ENCODE measurements around the gene USP33. TPM values are rescaled to one million over a fixed set of nuclear protein-coding genes. Genes with fewer than 3 reads are reported as not detected.
A peak's percentile ranks its signal among the peaks of the same experiment; 100 is the strongest.

The USP33 gene
- polyA plus RNA-seq, 2 of the 4 experiments (the other 2 are of a cell fraction): 22.9 to 49.5 TPM

DNA sequence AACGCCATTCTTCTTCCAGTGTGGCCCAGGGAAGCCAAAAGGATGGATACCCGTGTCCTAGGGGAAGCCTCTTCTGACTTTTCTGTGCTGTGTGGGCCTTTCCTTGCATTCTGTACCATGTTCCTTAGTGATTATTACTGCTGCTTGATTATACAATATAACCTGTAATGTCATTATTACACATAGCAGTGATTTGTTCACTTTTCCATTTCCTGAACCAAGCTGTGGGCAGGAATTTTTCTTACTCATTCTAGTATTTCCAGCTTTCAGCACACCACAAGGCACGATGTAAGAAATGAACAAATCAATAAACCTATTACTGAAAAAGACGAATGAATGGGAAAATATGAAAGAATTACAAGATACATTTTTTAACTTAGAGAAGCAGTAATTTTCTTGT, 8.4 kb upstream of the USP33 start (continued):
- TF ChIP-seq, protein P1, sequence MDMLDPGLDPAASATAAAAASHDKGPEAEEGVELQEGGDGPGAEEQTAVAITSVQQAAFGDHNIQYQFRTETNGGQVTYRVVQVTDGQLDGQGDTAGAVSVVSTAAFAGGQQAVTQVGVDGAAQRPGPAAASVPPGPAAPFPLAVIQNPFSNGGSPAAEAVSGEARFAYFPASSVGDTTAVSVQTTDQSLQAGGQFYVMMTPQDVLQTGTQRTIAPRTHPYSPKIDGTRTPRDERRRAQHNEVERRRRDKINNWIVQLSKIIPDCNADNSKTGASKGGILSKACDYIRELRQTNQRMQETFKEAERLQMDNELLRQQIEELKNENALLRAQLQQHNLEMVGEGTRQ (IDR thresholded peaks at IDR 0.05): no peak
- no peak for TF ChIP-seq HOXA7 (CRISPR knock-in tag; IDR thresholded peaks at IDR 0.05)
- no peak for TF ChIP-seq BHLHE40 (IDR thresholded peaks at IDR 0.05; ENCODE audit: low read depth, low read length)
- no peak for TF ChIP-seq FOSL2 (IDR thresholded peaks at IDR 0.05)
- TF ChIP-seq FOSL2 (CRISPR knock-in tag; IDR thresholded peaks at IDR 0.05): no peak

DNA sequence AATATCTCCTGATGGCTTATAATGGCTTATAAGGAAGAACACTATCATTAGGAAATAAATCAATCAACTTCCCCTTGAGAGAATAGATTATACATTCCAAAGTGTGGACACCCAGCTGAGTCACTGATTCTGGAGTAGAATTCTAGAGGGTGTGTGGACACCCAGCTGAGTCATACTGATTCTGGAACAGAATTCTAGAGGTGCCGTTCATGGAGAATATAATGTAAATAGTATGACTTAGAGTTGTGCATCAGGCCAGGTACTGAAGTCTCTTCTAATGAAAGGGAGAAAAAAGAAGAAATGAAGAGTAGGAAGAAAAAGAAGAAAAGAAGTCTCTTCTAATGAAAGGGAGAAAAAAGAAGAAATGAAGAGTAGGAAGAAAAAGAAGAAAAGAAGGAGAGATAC, 2.4 kb upstream of the USP33 start:
- no peak for TF ChIP-seq FOSL2 (IDR thresholded peaks at IDR 0.05)
- TF ChIP-seq FOSL2 (CRISPR knock-in tag; IDR thresholded peaks at IDR 0.05): peak; percentile 87
- TF ChIP-seq, protein P1 (IDR thresholded peaks at IDR 0.05): no peak
- FAIRE-seq (no peak), ATAC-seq (no peak), DNase-seq (ENCODE audit: low read depth in 1 of 2, low spot score in 1 of 2) (peak in 1 of 2 experiments; percentile 68)
- Histone ChIP-seq H3K9me3 (no peaks in the 10 kb centered on the region), H3K4me2 (peak overlapping the region; percentile 25), H3K4me1 (peaks cover 21% of the 10 kb centered on the region; the same call in 2 of the 3 replicates), H3K27ac (peak overlapping the region; percentile 5 to 65; a peak in 3 of 6 replicates), H3K4me3 (no peak overlapping the region)
- ChIA-PET CTCF (no interaction called here), POLR2A (no interaction called here)
- 0% methylated on average over 1 of the region's 1 CpG for WGBS (ENCODE audit: missing lambda C conversion rate)

DNA sequence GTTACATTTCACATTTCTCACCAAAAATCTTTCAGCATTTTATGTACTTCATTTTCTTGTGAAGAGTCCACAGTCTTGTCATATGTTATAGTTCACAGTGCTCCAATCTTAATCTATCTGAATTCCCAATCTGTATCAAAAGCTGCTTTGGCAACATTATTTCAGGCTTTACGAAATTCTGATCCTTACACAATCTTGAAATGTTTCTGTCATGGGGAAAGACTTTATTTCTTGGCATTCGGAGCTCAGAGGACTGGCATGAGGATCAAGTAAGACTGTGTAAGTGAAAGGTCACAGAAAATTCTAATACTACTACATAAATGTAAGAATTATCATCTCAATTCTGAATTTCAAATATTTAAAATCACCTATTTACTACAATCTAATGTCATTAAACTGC, 2.0 kb downstream of the USP33 start:
- POLR2A ChIA-PET: interaction anchor here (0.9 kb wide), 1 partner anchor 22 kb away, joined by 8 read pairs; the partner anchor contains the start of gene MIGA1
- peaks cover 28% of the 10 kb centered on the region for H3K4me1 ChIP-seq
- 70% methylated on average over 2 of the region's 2 CpGs for WGBS (ENCODE audit: missing lambda C conversion rate)
- FAIRE-seq (no peak), ATAC-seq (no peak), DNase-seq (ENCODE audit: low read depth in 1 of 2, low spot score in 1 of 2) (no peak)
- CTCF ChIA-PET: no interaction called here
- no peak overlapping the region for H3K4me3 ChIP-seq
- peak overlapping the region; percentile 88 for H3K4me2 ChIP-seq
- no peaks in the 10 kb centered on the region for H3K9me3 ChIP-seq
- no peak overlapping the region for H3K27ac ChIP-seq
- no peak for TF ChIP-seq TP53 (CRISPR knock-in tag; IDR thresholded peaks at IDR 0.05)
- TF ChIP-seq GATA3 (IDR thresholded peaks at IDR 0.05; ENCODE audit: borderline replicate concordance): no peak
- no peak for TF ChIP-seq NPAS2 (CRISPR knock-in tag; IDR thresholded peaks at IDR 0.05; ENCODE audit: borderline replicate concordance)
- no peak for TF ChIP-seq CBX2 (IDR thresholded peaks at IDR 0.05; ENCODE audit: borderline replicate concordance, low read depth)
- TF ChIP-seq FOSL2 (IDR thresholded peaks at IDR 0.05): no peak
- no peak for TF ChIP-seq FOSL2 (CRISPR knock-in tag; IDR thresholded peaks at IDR 0.05)
- no peak for TF ChIP-seq HOXB5 (CRISPR knock-in tag; IDR thresholded peaks at IDR 0.05)
- TF ChIP-seq KDM1A (IDR thresholded peaks at IDR 0.05; ENCODE audit: low read depth): no peak

DNA sequence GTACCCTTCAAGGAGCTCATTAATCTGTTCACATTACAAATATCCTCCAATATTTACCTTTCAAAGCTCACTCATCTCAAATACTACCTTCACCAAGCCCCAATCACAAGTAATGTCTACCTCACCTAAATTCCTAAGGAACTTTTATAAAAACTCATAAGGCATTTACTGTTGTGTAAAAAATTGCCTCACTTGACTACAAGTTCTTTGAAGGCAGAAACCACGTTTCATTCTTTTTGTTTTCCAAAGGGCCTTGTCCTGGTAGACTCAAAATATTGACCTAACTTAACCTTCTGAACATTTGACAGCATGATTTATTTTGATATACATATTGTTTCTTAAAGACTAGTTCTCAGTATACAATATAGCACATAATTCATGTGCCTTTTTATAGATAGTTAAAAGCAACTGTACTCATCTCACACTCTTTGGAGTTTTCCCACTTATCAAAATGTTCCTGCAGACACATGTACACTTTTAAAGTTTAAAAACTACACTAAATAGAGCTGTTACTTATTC, 2.5 kb downstream of the USP33 start:
- peak overlapping the region; percentile 88 for H3K4me2 ChIP-seq
- ChIA-PET CTCF (no interaction called here), POLR2A (interaction anchor here (0.9 kb wide), 1 partner anchor 22 kb away, joined by 8 read pairs; the partner anchor contains the start of gene MIGA1)
- 77% methylated on average over 1 of the region's 1 CpG for WGBS (ENCODE audit: missing lambda C conversion rate)
- no peak for FAIRE-seq
- H3K4me3 ChIP-seq: no peak overlapping the region
- H3K4me1 ChIP-seq: peaks cover 23% of the 10 kb centered on the region
- H3K9me3 ChIP-seq: no peaks in the 10 kb centered on the region
- no peak overlapping the region for H3K27ac ChIP-seq
- ATAC-seq: no peak
- TF ChIP-seq TFCP2L1 (CRISPR knock-in tag; IDR thresholded peaks at IDR 0.05) (no peak), CBX8 (IDR thresholded peaks at IDR 0.05) (no peak), JUN (IDR thresholded peaks at IDR 0.05) (no peak), GATA3 (IDR thresholded peaks at IDR 0.05; ENCODE audit: borderline replicate concordance) (no peak), FOSB (CRISPR knock-in tag; IDR thresholded peaks at IDR 0.05) (no peak), ZC3H11A (IDR thresholded peaks at IDR 0.05) (no peak)
- TF ChIP-seq, protein P2, sequence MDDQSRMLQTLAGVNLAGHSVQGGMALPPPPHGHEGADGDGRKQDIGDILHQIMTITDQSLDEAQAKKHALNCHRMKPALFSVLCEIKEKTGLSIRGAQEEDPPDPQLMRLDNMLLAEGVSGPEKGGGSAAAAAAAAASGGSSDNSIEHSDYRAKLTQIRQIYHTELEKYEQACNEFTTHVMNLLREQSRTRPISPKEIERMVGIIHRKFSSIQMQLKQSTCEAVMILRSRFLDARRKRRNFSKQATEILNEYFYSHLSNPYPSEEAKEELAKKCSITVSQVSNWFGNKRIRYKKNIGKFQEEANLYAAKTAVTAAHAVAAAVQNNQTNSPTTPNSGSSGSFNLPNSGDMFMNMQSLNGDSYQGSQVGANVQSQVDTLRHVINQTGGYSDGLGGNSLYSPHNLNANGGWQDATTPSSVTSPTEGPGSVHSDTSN (IDR thresholded peaks at IDR 0.05): no peak
- TF ChIP-seq, protein P3, sequence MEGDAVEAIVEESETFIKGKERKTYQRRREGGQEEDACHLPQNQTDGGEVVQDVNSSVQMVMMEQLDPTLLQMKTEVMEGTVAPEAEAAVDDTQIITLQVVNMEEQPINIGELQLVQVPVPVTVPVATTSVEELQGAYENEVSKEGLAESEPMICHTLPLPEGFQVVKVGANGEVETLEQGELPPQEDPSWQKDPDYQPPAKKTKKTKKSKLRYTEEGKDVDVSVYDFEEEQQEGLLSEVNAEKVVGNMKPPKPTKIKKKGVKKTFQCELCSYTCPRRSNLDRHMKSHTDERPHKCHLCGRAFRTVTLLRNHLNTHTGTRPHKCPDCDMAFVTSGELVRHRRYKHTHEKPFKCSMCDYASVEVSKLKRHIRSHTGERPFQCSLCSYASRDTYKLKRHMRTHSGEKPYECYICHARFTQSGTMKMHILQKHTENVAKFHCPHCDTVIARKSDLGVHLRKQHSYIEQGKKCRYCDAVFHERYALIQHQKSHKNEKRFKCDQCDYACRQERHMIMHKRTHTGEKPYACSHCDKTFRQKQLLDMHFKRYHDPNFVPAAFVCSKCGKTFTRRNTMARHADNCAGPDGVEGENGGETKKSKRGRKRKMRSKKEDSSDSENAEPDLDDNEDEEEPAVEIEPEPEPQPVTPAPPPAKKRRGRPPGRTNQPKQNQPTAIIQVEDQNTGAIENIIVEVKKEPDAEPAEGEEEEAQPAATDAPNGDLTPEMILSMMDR (IDR thresholded peaks at IDR 0.05): no peak
- TF ChIP-seq, protein P1 (IDR thresholded peaks at IDR 0.05): no peak
- TF ChIP-seq, protein P4, sequence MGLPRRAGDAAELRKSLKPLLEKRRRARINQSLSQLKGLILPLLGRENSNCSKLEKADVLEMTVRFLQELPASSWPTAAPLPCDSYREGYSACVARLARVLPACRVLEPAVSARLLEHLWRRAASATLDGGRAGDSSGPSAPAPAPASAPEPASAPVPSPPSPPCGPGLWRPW (IDR thresholded peaks at IDR 0.05): no peak
- no peak for DNase-seq (ENCODE audit: low read depth in 1 of 2, low spot score in 1 of 2)
